Measurements from ENCODE around the gene RACK1.
"Not testable (repeated sequence)": the region's sequence is repeated elsewhere in the genome, so short reads cannot be mapped to it uniquely, and the experiment has no call there.

Gene RACK1

DNA sequence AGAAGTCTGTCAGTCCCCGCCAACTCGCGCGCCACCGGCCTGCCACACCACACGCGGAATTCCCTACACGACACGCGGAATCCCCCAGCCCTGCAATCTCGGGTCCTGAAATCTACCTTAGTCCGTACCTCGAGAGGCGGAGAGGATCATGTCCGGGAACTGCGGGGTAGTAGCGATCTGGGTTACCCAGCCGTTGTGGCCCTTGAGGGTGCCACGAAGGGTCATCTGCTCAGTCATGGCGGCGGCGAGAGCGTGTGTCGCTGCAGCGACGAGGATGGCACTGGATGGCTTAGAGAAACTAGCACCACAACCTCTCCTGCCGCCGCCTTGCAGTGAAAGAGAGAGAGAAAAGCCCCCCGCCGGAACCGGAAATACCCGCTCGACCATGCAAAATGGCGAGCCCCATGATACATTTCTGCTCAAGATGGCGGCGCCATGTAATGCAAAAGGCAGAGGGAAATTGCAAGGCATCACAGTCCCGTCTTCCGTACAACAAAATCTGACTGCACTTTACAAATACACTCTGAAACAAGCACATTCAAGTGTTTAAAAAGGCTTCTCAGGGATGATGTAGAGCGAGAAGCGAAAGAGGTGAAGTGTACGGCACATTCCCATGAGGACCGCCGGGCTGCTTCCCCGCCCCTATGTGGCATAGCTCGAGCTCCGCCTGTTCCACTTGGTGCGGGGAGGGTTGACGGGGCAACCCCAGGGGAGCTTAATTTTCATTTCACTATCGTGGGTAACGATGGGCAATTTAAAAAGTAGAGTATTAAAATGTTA lies at the start of gene RACK1:
TSS of gene RACK1 (minus strand) at position 343 of the 780 bp plus-strand sequence. CDS start at position 237, 106 bp downstream.
- peak; percentile 78 to 86 for DNase-seq (ENCODE audit: low read depth in 2 of 2, low spot score in 1 of 2)

- DNase-seq (ENCODE audit: low read depth in 2 of 2, low spot score in 1 of 2), result not testable (repeated sequence)
Observed at GRCh38 chr5:181287331-181287730, 43.6 kb upstream of the RACK1 start.

GRCh38 chr5:181285962-181286705 lies 42.4 kb upstream of the RACK1 start:
- not testable (repeated sequence) for DNase-seq (ENCODE audit: low read depth in 2 of 2, low spot score in 1 of 2)

GRCh38 chr5:181283841-181284755 lies 40.4 kb upstream of the RACK1 start:
- not testable (repeated sequence) for DNase-seq (ENCODE audit: low read depth in 2 of 2, low spot score in 1 of 2)

DNA sequence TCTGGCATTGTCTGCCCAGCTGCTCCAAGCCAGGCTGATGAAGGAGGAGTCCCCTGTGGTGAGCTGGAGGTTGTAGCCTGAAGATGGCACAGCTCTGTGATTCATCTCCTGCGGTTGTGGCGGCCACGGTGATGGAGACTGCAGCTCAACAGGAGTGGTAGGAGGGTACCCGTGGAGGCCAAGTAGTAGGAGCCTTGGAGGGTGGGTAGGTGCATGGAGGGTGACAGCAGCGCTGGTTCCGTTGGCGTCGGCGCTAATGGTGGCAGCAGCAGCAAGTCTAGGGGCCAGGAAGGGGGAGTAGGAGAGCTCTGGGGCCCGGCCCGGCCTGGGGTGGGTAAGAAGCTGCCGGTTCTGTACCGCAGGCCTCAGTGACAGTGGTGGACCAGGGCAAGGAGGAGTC lies 39.6 kb upstream of the RACK1 start:
- no peak for DNase-seq (ENCODE audit: low read depth in 2 of 2, low spot score in 1 of 2)

DNA sequence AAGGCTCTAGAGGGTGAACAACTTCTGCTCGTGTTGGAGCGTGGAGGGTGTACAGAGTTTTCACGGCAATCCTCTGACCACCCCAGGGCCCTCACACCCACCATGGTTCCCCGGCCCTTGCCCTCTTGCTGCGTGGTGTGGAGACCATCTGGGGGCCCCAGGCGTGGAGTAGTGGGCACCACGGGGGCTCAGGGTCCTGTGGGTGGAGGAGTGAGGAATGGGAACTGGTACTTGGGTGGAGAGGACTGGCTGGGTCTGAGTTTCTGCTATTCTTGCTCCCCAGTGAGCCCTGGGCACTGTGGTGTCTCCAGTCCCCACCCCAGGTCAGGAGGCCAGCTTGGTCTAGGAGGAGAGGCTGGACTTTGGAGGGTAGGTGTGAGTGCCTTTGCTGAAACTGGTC lies 39.2 kb upstream of the RACK1 start:
- no peak for DNase-seq (ENCODE audit: low read depth in 2 of 2, low spot score in 1 of 2)

- not testable (repeated sequence) for DNase-seq (ENCODE audit: low read depth in 2 of 2, low spot score in 1 of 2)
Observed at GRCh38 chr5:181282415-181282814, 38.7 kb upstream of the RACK1 start.

GRCh38 chr5:181281984-181282316 lies 38.2 kb upstream of the RACK1 start:
- DNase-seq (ENCODE audit: low read depth in 2 of 2, low spot score in 1 of 2), result no peak

- DNase-seq (ENCODE audit: low read depth in 2 of 2, low spot score in 1 of 2), result no peak
Observed at GRCh38 chr5:181281077-181281983, 37.6 kb upstream of the RACK1 start.

GRCh38 chr5:181280251-181280762 lies 36.6 kb upstream of the RACK1 start:
- DNase-seq (ENCODE audit: low read depth in 2 of 2, low spot score in 1 of 2), result no peak

DNA sequence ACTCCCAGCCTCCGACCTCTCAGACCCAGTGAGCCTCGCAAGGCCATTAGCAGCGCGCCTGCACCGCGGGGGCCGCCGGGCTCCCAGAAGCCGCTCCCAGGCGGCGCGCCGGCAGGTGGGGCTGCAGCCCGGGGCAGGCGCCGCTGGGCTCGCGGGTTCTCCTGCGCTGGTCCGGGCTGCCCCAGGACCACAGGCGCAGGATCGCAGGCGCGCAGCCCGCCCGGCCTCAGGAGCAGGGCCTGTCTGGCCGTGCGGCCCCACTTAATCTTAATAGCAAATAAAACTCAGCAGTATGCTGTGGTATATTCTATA lies 29.7 kb upstream of the RACK1 start:
- not testable (repeated sequence) for DNase-seq (ENCODE audit: low read depth in 2 of 2, low spot score in 1 of 2)

DNA sequence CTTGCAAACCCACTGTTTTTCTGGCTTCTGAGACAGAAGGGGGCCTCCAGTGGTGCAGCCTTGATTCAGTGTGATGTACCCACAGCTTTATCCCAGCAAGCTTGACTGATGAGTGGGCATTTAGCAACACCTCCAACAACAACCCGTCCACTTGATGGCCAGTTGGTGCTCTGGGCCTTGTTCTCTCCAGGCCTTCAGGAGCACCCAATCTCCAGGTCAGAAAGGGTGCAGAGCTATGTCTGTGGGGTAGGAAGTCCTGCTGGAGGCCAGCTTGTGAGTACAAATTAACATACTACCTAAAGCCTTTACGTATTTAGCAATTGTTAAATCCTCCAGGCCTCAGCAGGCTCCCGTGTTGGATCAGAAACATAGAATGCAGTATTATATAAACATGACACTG lies 27.4 kb upstream of the RACK1 start:
- DNase-seq (ENCODE audit: low read depth in 2 of 2, low spot score in 1 of 2), result no peak

GRCh38 chr5:181267907-181268306 lies 24.2 kb upstream of the RACK1 start:
- DNase-seq (ENCODE audit: low read depth in 2 of 2, low spot score in 1 of 2), result not testable (repeated sequence)

DNA sequence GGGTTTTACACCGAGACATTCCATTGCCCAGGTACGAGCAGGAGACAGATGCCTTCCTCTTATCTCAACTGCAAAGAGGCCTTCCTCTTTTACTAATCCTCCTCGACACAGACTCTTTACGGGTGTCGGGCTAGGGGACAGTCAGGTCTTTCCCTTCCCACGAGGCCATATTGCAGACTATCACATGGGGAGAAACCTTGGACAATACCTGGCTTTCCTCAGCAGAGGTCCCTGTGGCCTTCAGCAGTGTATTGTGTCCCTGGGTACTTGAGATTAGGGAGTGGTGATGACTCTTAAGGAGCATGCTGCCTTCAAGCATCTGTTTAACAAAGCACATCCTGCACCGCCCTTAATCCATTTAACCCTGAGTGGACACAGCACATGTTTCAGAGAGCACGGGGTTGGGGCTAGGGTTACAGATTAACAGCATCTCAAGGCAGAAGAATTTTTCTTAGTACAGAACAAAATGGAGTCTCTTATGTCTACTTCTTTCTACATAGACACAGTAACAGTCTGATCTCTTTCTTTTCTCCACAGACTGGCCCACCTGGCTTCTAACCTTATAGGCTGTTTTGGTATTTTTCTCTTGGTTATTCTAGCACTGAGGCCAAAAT lies 23.7 kb upstream of the RACK1 start:
- not testable (repeated sequence) for DNase-seq (ENCODE audit: low read depth in 2 of 2, low spot score in 1 of 2)

DNA sequence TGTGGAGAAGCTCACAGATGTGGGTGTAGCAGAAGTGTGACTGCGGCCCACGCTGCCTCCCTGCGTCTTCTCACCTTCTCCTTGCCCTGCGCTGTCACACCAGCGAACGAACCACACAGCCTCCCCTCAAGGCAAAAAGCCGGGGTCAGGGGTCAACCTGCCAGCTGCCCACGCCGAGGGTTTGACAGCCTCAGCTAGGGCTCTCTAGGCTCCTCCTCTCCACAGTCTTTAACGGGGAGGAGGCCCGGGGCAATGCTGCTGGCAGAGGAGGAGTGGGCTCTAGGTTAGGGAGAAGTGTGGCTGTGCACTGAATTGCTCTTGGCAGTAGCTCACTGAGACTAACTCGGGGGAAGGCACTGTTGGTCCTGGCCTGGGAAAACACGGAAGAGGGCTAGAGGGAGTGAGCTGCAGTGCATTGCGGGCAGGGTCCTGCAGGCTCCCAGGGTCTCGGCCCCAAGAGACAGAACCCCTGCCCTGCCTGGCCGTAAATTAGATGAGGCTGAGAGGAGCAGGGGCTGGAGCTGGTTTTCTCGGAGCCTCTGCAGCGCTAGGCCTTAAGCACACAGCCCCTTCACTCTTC lies 21.5 kb upstream of the RACK1 start:
- DNase-seq (ENCODE audit: low read depth in 2 of 2, low spot score in 1 of 2), result peak in 1 of 2 donors; percentile 47

DNA sequence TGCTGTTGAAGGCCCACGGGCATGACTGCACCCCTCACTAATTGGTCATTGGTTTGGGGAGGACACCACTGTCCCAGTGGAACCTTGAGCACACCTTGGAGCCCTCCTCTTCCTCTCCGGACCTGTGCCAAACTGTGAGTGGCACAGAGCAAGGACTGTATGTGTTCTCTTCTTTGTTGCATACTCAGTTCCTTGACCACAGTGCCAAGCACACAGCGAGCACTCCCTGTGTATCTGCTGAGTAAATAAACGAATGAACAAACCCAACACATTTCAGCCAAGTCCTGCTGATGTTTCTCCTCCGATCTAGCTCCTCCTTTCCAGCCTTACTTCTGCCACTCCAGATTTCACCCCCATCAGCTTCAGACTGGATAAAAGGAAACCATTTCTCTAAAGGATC lies 19.9 kb upstream of the RACK1 start:
- DNase-seq (ENCODE audit: low read depth in 2 of 2, low spot score in 1 of 2), result no peak

GRCh38 chr5:181261320-181262049 lies 17.8 kb upstream of the RACK1 start:
- DNase-seq (ENCODE audit: low read depth in 2 of 2, low spot score in 1 of 2), result peak; percentile 32 to 54

DNA sequence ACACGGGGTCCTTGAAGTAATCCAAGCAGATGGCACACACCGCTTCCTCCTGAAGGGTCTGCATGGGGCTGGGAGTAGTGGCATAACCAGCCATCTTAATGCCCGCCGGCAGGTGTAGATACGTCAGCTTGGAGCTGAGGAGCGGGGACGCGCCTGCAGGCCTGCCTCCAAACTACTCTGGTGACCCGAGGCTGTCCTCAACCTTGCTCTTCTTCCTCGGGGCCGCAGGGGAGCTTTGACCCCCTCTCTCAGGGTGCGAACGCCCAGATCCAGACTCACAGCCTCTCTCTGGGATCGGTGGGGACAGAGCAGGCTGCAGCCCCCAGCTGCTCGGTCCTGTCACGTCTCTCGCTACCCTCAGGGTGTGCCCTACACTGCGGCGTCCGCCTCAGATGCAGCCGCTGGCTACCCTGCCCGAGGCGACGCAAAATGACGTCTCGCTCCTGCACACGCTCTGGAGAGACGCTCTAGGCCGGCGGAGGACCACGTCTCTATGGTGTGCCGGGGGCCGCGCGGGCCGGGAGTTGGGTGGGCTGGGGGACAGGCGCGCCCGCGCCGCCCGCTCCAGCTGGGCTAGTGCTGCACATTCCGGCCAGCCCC lies 17.1 kb upstream of the RACK1 start, which contains the start of gene TRIM52:
TSS of gene TRIM52 (minus strand) at position 424 of the 600 bp plus-strand sequence. CDS start at position 94, 330 bp downstream.
- peak; percentile 75 to 84 for DNase-seq (ENCODE audit: low read depth in 2 of 2, low spot score in 1 of 2)

Data from stimulated activated CD8-positive, alpha-beta memory T cell treated with anti-CD3 and anti-CD28 coated beads, Interleukin-4, amount 100 ng/mL, for 4 hours (primary cell).